Stomach (tissue), 4 donors: ENCODE measurements around the gene ZNF670.

ENCODE experiments used
- CTCF ChIP-seq, 7 experiments: fragments of 450-650 bp in 4 of 7; fragments of 200-600 bp in 3 of 7; sonication (generic) in 3 of 7; IDR thresholded peaks; one replicate each; pipeline ENCODE4 v1.5.1; 2016 to 2019; ENCODE audit warnings: antibody characterized with exemption in 7 of 7, control low read depth in 2 of 7, mild to moderate bottlenecking in 1 of 7
- POLR2A ChIP-seq, 4 donors: fragments of 450-650 bp; IDR thresholded peaks; one replicate each; pipeline ENCODE4 v1.6.1; 2016; ENCODE audit warnings: antibody characterized with exemption in 4 of 4, control low read depth in 2 of 4, mild to moderate bottlenecking in 1 of 4, moderate library complexity in 1 of 4
- POLR2AphosphoS5 ChIP-seq, 3 donors: sonication (generic); formaldehyde crosslinking; IDR thresholded peaks; one replicate each; pipeline ENCODE4 v1.6.1; 2016; ENCODE audit warnings: antibody characterized with exemption in 3 of 3

- TF ChIP-seq CTCF (IDR thresholded peaks at IDR 0.05) (no peak), POLR2A (IDR thresholded peaks at IDR 0.05) (no peak), POLR2AphosphoS5 (IDR thresholded peaks at IDR 0.05) (no peak)
These were observed 26.4 kb upstream of the ZNF670 start for GRCh38 chr1:247104965-247105364.
